Activated effector memory CD4-positive, alpha-beta T cell treated with Interleukin-2 at 50 U/mL for 16 hours (primary cell): Measurements from ENCODE around the gene PDK2.

Experiments
- DNase-seq: peaks from one replicate; pipeline ENCODE4 v3.0.0-alpha.2; 2020

The PDK2 gene

DNA sequence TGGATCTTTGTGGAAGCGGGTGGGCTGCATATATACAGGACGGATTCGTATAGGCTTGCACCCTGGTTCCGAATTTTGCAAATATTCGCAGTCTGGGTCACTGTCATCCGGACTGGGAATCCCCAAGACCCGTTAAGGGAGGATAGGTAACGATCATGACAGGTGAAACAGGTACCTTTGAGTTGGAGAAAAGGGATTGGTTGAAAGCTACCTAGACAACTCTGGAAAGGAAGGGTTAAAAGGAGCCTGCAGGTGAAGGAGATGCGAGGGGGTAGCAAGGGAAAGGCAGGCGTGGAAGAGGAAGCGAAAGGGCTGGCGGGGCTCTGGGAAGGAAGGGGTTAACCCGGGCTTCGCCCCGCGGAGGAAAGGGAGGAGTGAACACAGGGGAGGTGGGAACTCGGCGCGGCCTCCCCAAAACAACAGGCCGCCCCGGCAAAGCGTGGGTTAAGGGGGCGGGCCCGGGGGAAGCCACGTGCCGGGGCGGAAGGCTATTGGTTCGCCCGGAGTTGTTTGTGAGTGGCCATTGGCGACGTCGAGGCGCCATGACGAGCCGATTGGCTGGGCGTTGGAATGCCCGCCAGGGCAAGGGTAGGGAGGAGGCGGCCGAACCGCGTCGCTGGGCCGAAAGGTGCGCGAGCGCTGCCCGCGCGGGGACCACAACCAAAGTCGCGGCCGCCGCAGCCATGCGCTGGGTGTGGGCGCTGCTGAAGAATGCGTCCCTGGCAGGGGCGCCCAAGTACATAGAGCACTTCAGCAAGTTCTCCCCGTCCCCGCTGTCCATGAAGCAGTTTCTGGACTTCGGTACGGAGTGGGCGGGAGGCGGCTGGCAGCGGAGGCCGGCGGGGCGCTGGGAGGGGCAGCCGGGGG lies at the start of gene PDK2:
Gene PDK2 (plus strand): TSS at position 599 of the 867 bp plus-strand sequence. CDS start 85 bp downstream, at position 684.
- peak; percentile 97 for DNase-seq

GRCh38 chr17:50046179-50046578 lies 49.0 kb upstream of the PDK2 start:
- no peak for DNase-seq

DNA sequence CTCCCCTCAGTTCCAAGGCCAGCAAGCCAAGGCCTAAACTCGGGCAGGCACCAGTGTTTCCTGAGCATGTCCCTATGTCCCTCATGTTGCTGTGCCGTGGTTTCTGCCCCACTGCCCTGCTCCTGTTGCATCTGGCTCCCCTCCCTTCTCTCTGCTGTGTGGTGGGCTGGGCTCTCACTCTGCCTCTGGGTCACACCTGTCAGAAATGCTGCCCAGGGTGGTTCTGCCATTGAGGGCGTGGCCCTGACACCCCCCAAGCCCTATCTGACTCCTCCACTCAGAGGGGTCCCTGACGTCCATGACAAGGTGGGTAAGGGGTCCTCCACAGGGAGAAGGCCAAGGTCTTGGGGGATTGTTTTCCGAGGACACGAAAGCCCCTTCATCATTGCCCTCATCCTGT lies 48.5 kb upstream of the PDK2 start:
- DNase-seq = no peak

DNA sequence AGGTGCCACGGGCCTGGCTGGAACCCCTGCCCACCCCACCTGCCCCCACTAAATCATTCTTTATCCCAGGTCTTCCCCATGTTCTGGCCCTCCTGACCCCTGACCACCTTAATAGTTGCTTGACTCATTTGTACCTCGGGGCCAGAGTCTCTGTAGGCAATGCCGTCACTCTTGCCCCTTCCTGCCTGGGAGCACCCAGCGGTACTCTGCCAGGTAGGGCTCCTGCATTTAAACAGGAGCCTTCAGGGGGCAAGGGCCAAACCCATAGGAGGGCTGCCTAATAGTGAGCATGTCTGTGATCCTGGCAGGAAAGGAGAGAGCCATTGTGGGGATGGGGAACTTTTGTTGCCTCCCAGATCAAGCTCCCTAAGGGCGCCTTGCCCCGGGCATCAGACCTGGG lies 48.1 kb upstream of the PDK2 start:
- no peak for DNase-seq

- DNase-seq = no peak
Observed at GRCh38 chr17:50047488-50048126, 47.5 kb upstream of the PDK2 start.

GRCh38 chr17:50048146-50048720 lies 46.9 kb upstream of the PDK2 start:
- DNase-seq = no peak

GRCh38 chr17:50048988-50049387 lies 46.2 kb upstream of the PDK2 start:
- no peak for DNase-seq

DNA sequence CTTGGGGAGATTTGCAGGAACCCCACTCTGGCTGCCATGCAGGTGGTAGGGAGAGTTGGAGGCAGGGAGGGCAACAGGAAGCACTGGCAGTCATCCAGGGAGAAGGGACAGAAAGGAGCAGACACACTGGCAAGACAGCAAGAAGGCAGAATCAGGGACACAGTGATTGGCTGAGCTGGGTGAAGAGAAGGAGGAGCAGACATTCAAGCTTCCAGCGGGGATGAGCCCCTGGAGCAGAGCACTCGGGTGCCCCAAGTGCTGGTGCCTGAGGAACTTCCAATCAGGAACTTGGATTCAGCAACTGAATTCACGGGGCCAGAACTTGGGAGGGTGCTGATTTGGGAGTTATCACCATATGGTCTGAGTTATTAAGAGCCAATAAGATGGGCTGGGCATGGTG lies 45.5 kb upstream of the PDK2 start:
- DNase-seq = no peak

DNA sequence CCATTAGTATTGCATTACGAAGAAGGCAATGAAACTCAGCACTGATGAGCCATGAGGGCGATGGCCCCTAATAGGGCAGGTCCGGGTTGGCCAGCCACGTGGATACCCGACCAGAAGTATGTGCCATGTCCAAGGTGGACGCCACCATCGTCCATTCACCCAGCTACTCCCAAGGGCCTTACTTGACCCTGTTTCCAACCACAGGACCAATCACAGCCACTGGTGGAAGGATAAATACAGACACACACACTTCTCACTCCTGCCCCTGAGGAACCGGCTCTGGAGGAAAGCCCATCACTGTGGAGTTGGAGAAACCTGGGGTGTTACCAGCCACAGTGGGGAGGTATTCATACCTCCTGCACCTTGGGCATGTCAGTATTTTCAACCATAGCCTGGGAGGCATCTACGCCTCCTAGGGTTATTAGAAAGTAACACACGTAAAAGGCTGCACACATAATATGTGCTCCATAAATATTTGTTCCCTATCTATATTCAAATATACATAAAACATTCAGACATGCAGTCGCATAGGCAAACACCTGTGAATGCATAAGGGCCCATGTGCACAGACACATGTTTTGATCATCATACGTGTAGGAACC lies 44.6 kb upstream of the PDK2 start:
- DNase-seq = no peak

DNA sequence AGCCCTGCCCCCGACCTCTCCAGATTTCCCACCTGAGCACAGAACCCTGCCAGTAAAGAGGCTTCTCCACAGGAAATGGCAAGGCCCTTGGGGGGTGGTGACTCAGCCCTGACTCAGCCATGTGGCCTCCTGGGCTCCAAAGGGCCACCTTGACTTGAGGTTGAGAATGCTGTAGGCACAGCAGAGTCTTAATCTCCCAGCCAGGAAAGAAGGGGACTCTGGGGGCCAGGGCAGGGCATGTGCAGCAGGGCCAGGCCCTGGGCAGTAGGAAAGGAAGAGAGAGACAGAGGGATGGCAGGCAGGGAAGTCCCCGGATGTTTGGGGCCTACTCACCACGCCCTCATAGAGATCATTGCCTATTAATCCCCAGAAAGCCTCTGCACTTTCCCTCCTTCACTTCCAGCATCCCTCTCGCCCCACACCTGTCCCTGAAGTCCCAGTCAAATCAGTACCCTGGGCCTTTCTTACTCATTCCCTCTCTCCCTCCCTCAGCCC lies 44.0 kb upstream of the PDK2 start:
- DNase-seq = peak; percentile 37

DNA sequence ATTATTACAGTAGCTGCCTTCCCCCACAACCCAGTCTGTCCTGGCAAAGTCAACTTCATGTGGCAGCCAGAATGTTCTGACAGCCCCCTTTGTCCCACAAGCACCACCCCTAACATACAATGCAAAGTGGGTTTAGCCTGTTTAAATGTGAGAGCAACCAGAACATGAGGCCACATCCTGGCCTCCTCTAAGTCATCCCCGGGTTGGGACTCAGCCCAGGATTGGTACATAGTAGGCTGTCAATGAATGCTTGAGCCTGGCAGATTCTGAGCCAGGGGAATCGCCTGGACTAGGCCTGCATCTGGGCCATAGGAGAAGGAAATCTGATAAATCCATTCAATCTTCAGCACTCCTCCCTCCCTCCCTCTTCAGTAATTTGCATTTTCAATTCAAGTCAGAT lies 43.5 kb upstream of the PDK2 start:
- DNase-seq = no peak

- no peak for DNase-seq
Observed at GRCh38 chr17:50052241-50052796, 42.8 kb upstream of the PDK2 start.

- DNase-seq = no peak
Observed at GRCh38 chr17:50052822-50053653, 42.1 kb upstream of the PDK2 start.

DNA sequence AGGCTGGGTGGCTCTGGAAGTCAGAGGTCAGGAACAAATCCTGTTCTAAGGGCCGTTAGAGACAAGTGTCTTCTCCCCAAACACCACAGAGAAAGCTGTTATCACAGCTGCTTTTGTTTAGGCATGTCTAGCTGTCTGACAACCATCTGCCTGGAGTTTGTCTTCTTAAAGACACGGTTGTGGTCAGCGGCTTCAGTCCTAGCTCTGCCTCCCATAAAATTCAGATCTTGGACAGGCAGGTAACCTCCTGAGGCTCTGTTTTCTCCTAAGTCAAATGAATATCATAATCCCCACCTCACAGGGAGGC lies 41.5 kb upstream of the PDK2 start:
- DNase-seq = no peak

DNA sequence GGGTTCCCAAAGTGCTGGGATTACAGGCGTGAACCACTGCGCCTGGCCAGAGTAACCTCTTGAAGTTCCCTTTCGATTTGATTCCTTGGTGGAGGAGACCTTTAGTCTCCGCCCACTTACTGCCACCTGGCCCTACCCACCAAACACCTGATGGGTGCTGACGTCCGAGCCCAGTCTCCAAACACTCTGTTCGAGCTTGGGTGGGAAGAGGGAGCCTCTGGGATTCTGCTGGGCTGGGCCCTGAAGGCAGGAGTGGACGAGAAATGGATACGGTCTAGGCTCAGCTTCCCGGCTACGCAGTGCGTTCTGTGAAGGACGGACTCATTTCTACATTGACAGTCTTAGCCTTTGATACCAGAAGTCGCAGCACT lies 40.1 kb upstream of the PDK2 start:
- peak; percentile 18 for DNase-seq

DNA sequence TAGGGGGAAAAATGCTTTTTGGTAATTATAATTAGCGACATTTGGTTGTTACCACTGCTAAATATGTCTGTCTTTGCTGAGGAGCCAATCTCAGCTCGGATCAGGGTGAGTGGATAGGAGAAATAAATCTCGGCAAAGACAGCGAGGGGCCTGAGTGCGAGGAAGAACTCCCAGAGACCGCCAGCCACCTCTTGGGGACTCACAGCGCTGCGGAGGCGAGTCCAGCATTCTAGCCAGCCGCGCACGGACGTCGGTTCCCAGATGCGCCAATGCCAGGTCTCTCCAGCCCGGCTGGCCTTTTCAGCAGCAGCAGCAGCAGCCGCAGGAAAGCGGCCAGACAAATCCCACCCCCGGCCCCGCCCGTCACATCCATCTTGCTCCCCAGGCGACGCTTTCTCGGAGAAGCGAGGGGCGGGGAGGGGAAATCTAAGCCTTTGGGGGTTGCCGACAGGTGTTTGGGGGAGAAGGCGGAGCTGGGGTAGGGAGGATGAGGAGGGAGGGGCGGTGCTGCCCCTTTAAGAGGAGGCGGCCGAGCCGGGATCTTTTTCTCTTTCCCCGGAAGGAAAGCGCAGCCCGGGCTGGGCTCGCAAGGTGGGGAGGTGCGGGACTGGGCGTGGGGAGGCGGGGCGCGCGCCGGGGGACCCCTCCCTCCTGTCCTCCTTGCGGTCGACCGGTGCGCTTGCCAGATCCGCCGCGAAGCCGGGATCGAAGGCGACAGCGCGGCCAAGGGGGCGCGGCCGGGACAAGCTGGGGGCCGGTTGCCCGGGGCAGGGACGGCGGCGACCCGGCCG lies 39.5 kb upstream of the PDK2 start, which contains the start of gene ITGA3:
Gene ITGA3 (plus strand): TSS at position 685 of the 791 bp plus-strand sequence. CDS start 330 bp downstream, outside the sequence.
- peak; percentile 60 for DNase-seq

DNA sequence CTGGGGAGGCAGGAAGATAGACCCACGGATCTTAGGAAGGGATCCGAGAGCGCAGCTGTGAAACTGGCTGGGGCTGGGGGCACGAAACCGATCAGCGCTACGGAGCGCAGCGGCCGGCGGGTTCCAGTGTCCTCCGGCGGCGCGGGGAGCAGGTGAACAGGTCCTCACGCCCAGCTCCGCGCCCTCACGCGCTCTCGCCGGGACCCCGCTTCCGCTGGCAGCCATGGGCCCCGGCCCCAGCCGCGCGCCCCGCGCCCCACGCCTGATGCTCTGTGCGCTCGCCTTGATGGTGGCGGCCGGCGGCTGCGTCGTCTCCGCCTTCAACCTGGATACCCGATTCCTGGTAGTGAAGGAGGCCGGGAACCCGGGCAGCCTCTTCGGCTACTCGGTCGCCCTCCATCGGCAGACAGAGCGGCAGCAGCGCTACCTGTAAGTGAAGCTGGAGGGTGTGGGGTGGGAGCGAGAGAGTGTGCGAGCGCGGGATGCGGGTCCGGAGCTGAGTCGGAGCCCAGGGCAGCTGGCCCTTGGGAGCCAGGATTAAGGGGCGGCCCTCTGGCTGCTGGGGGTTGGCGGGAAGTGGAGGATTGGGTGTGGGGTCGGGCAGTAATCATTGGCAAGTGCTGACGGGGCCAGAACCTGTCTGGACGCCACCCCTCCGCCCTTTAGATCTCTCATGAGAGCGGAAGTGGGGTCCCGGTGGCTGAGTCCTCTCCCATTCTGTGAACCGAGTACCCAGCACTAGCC lies 38.8 kb upstream of the PDK2 start:
- DNase-seq = peak; percentile 48

DNA sequence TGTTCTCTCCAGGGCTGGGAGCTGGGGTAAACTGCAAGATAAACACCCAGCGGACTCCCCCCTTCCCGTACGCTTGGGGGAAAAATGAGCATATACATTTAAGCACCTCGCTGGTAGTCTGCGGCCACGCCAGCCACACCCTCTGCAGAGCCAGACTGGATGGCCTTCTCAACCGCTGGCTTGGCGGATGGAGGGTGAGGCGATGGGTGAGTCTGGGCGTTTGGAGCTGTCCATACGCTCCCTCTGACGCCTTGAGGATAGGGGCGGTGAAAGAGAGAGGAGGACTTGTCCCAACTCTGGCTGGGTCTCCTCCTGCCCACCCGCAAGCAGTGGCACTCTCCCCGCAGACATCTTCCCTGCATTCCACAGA lies 38.2 kb upstream of the PDK2 start:
- no peak for DNase-seq

GRCh38 chr17:50057521-50057991 lies 37.6 kb upstream of the PDK2 start:
- DNase-seq = no peak

DNA sequence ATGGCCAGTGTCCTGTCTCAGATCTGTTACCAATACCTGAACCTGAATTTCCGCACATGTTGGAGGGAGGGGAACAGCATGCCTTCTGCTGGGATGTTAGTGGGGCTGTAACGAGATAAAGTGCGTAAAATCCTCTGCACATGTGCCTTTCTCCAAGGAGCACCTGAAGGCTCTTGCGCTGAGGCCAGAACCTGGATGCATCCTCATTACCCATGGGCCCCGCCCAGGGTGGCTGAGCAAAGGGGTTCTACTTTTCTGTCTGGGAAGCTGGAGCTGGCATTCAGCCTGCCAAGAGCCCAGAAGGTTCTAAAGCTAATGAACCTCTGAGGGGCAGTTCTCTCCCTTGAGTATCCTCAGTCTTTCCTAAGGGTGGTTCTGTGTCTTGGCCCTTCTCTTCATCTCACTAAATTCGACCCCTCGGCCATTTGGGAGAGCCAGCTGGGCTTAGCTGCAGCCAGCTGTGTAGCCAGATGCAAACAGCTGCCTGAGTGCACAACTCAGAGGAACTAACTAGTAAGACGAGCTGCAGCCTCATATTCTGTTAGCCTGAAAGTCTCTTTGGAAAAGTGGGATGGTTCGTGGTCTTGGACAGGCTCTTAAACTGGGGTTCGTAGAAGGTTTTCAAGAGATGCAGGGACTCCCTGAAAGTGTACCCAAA lies 36.7 kb upstream of the PDK2 start:
- DNase-seq = no peak
